Activated naive CD4-positive, alpha-beta T cell treated with anti-CD3 and anti-CD28 coated beads, Interleukin-2, amount 50 U/mL, for 16 hours (primary cell): ENCODE results near the gene HLX.

Experiments used
- DNase-seq: peaks from one replicate; pipeline ENCODE4 v3.0.0-alpha.2; 2020

HLX gene

DNA sequence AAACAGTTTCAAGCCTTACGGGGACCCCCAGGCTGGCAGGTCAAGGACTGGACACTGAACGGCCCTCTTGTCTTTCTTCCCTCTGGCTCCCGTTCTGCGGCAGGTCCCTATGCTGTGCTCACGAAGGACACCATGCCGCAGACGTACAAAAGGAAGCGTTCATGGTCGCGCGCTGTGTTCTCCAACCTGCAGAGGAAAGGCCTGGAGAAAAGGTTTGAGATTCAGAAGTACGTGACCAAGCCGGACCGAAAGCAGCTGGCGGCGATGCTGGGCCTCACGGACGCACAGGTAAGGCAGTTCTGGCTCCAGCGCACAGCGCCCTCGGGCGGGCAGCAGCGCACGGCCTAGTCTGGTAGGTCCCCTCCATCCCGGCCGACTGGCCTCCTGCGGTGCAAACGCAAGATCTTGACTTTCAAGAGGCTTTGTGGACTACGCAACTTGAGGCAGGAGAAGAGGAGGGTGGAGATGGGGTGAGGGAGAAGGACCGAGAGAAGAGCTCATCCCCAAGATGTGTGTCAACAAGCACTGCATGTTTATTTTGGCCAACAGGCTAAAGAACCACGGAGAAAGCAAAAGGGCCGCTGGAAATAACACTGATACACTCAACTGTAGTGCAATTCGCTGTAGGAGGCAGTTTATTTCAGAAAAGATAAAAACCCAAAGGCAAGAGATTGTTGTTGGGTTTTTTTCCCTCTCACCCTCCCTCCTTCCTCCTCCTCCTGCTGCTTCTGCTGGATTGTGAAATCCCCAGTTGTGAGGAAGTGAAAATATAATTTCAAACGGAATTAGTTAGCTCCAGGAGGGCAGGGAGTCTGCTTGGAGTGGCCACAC lies 3.0 kb downstream of the HLX start:
- no peak for DNase-seq

DNA sequence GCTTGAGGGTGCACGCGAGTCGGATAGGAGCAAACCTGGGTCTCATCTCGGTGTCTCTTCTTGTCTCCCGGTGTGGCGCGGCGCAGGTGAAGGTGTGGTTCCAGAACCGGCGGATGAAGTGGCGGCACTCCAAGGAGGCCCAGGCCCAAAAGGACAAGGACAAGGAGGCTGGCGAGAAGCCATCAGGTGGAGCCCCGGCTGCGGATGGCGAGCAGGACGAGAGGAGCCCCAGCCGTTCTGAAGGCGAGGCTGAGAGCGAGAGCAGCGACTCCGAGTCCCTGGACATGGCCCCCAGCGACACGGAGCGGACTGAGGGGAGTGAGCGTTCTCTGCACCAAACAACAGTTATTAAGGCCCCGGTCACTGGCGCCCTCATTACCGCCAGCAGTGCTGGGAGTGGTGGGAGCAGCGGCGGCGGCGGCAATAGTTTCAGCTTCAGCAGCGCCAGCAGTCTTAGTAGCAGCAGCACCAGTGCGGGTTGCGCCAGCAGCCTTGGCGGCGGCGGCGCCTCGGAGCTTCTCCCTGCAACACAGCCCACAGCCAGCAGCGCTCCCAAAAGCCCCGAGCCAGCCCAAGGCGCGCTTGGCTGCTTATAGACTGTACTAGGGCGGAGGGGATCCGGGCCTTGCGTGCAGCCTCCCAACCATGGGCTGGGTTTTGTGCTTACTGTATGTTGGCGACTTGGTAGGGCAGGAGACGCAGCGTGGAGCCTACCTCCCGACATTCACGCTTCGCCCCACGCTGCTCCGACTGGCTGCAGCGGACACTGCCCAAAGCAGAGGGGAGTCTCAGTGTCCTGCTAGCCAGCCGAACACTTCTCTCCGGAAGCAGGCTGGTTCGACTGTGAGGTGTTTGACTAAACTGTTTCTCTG lies 5.1 kb downstream of the HLX start:
- DNase-seq, result no peak

DNA sequence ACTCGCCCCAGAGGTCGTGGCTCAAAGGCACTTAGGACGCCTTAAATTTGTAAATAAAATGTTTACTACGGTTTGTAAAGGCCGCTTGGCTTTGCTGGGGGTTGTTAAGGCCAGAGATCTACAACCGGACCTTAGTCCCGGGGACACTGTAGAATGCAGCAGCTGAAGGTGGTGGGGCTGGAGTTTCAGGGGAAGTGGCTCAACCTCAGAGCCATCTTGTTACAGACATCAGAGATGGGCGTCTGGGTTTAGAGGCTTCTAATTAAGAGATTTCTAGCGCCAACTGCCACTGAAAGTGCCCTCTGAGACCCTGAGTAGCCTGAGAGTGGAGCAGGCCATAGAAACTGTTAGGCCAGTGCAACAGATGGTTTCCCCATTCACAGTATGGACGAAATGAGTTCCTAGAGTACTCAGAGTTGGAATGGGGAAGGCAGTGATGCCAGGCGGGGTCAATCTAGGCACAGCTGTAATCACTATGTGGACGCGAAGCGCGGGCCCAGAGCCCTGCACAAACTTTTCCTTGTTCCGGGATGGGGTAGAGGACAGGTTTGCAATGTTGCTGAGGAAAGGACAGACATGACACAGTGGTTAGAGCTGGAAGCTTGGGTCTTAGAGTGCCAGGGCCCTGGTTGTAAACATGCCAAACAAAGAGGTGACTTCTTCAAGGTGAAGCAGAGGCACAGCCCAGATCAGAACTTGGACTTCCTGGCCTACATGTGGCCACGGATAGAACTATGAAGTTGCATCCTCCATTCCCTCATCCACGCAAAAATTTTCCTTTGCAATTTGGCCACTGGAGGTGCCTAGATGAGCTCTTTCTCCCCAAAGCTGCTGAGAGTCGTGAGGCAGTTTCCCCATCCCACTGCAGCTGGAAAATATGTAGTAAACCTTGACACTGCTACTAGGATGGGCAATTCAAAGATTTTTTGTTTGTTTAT lies 6.0 kb downstream of the HLX start:
- DNase-seq, result no peak

DNA sequence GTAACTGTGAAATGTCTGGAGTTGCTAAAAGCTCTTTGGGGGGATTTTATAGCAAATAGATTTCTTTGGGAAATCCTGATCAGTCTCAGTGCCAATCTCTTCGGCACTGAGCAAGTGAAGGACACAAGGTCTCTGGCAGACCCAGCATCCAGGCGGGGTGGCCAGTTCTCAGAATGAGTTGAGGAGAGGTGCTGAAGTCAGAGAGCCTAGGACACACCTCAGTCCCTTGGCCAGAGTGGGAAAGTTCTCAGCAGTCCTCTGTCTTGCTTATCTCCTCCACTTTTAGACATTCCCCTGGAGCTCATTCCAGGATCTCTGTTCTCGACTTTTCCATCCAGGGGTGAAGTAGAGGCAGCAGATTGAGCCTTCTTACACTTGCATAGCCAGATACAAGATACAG lies 6.7 kb downstream of the HLX start:
- DNase-seq, result no peak

DNA sequence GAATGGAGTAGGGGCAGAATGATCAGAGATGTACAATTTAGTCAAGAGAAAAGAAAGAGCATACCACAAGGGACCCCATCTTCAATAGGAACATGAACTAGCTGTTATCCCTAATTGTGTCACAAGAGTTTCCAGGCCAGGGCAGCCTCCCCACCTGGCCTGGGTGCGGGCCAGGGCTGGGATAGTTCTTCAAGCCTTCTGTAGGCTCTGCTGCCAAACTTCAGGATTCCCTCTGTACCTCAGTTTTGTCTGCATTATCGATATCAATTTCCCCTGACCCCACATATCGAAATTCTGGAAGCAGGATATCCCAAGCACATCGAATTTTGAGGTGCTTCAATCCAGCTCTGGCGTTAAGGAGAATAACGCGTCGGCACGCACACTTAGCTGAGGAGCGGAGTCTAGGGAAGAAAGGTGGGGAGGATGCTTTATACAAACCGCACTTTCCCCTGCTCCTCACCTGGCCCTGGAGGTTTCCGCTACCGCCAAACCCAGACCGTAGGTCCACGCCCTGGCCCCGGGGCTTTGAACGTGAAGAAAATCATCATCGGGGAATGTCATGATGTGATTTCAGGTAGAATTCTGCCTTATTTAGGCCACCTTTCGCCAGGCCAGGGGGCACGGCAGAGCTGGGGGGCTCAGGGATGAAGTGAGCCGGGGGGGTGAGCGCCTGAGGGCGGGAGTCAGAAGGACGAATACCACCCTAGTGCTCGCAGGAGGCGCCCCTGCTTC lies 7.4 kb downstream of the HLX start:
- no peak for DNase-seq

DNA sequence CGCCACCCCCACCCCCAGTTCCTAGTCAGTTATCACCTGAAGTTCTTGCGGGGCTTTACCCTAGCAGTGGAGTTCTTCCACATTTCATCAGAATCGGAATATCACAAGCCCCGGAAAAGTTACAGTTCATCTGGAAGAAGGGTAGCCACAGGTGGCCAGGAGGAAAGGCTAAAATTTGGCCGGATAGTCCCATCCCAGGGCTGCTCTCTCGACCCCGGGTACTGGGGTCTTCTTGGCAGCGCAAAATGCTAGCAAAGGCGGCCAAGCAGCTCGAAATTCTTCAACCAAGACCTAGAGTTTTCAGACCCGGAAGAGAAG lies 7.9 kb downstream of the HLX start:
- no peak for DNase-seq

DNA sequence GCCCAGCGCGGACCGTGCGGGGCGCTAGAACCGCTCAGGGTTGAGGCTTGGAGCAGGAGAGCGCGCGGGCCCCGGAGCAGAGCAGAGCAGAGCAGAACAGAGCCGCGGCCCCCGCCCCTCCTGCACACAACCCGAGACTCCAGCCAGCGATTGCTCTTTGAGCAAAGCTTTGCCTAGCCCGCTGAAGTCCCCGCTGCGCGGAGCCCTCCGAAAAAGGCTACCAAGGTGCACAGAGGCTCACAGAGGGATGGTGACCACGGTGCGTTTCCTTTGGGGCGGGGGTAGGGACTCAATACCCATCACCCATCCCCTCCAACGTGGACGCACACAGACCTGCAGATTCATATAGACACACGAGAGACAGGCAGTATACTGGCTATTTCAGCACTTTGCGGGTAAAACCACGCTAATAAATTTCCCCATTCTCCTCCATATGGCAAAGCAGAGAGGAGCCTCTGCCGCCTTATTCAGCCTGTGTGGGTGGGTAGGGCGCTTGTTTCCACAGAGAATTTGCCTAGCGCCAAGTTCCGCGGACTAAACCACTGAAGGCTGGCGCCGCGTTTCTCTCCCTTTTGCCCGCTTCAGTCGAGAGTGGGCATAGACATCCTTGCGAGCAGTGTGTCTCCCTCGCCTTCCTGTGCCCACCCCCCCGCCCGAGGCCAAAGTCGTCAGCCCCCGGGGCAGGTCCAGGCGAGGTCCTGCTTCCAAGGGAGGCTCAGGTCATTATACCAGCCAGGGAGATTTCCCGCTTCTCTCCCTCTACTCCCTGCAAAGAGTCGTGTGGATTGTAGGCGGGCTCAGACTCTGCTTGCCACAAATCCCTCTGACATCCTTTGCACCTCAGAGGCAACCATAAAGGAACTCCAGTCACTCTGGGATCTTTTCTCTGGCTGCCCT lies 8.5 kb downstream of the HLX start:
- no peak for DNase-seq

DNA sequence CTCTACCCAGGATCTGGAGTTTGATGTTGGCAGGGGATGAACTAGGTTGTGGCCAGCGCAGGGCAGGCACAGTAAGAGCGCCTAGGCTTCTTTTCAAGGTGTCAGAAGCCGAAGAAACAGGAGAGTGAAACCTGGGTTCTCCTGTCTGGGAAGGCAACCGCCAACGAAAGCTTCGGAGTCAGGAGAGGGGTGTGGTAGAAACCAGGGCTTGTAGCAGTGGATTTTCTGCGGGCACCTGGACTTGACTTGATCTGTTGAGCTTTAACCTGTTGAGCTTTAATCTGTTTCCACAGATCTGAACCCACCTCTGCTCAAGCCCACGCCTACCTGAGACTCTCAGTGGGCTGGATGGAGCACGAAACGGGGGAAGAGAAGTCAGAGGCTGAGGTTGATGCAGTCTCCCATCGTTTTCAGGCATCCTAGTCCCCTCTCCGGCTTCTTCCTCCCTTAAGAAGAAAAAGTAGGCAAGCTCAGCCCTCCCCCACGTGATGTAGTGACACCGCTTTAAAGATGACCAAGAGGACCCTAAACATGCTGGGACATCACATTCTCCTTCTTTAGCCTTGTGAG lies 9.3 kb downstream of the HLX start:
- DNase-seq, result no peak

DNA sequence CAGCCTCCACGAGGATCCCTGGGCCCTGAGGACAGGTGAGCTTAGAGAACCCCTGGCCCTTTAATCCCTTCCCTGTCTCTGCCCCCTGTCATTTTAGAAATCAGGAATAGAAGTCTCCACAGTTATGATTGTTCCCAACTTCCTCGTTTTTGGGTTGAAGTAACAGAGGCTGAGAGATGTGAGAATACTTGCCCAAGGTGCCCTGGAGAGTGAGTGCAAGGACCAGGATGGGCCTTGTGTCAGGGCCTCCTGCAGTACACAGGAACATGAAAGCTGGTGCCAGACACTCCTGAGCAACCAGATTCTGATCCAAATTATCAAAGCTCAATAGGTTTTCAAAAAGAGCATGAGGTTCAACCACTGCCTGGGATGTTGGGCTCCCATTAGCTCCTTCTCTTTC lies 10.1 kb downstream of the HLX start:
- DNase-seq, result no peak

DNA sequence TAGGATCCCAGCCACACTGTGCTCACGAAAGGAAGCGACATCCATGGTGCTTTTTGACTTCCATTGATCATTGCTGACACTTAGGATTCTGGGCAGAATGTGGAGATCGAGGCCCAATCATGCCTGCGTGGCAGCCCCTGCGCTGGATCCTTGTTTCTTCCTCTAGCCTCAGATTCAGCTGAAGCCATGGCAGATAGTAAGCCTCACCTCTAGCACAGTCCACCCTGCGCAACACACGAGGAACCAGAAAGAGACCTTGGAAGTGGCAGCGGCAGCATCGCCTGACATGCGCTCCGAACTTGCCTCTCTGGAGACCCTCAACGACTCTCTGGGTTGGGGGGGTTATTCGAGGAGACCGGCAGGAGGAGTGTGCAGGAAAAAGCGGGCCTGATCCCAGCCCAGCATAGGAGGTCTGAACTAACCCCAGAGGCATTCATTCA lies 10.6 kb downstream of the HLX start:
- DNase-seq, result no peak

DNA sequence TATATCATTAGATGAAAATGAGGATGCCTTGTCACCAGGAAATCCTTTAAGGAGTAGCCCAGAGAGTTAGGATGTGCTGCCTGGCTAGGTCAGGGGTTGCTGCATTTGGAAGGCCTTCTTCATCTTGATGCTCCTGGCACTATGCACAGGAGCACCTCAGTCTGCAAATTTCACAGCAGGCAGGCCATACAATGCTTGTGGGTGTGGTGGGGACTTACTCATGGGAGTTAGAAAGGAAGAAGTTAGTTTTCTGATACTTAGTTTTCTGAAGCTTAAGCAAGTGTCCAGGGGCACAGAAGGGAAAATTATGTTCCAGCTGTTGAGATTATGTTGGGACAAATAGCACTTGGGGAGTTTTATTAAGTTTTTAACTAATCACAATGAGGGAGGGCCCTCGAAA lies 11.4 kb downstream of the HLX start:
- DNase-seq, result no peak

DNA sequence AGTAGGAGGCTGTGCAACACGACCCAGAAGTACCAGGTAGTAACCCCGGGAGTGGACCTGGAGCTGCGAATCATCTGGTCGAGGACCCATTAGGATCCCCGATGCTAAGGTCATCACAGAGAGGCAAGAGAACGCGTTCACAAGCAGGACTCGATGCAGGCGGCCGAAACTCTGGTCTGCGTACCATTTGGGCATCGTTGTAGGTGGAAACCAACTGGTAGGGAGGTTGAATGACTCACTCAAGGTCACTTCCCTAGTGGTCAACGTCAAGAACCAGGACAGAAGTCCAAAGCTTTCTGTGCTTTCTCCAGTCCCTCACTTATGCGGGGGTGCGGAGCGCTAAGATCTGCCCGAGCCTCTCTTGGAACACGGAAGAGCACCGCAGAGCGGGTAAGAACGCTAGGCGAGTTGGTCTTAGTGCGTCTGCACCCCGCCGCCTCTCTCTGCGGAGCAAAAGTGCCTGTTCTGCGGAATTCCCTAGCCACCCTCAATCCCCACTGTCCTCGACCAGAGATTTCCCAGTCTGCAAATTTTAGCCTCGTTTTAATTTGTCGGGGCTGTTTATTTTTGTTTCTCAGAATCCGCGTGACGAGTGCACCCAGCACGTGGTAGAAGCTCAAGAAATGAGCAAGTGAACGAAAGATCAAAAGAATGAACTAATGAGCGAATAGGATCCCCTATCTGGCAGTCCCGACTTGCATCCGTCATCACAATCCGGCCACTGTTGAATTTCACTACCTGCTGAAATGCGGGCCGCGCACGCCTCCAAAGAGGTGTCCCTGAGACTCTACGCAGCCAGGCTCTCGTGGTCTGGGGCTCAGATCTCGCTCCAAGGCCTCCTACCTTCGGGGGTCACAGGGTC lies 12.2 kb downstream of the HLX start:
- DNase-seq, result no peak

DNA sequence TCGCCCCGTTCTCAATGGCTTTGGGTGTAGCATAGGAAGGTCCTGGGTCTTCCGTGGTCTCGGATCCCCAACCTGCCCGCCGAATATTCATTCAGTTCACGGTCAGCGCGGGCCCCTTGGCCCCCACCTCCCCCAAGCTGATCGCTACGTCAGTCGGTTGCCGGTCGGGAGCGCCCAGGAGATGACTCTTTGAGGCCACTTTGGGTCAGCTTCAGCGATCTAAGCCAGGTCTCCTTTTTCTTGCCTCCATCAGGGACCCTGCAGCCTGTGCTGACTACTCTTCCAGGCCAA lies 12.8 kb downstream of the HLX start:
- DNase-seq, result no peak

DNA sequence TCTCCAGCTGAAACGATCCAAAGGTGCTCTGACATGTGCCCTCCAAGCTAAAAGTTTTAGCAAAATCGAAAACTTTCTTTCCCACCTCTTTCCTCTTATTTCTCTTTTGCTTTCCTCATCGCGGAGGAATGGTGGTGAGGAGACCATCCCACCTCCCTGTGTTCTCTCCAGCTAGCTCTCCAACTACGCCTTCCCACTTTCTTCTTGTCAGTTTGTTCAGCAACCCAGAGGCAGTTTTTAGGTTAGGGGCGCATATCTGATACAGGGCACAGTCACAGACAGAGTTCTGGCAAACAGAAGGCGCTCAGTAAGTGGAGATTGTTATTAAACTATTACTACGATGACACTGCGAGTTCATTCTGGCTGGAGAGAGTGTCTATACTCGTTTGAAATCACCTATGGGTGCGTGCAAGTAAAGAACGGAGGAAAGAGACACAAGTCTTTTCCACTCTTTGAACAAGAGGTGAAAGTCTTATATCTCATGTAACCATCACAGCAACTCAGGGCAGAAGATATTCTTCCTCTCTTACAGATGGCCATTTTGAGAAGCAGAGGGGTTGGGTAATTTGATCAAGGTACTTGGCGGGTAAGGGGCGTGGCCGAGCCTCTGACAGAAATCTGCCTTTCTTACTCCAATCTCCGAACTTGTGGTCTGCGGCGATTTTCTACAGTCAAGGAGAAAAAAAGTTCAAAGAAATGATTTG lies 13.9 kb downstream of the HLX start:
- DNase-seq, result no peak

DNA sequence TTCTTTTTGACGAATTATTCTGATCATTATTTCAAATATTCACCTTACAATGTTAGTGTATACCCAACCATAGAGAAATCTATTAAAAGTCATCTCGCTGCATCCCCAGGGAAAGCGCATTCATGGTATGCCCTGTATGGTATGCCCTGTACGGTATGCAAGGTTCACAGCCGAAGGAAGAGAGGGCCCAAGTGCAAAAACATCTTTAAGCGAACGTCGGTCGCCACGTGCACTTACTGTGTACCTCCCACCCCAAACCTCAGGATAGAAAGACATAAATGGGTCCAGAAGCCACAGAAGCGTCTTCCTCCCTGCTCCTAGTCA lies 14.4 kb downstream of the HLX start:
- DNase-seq, result no peak

DNA sequence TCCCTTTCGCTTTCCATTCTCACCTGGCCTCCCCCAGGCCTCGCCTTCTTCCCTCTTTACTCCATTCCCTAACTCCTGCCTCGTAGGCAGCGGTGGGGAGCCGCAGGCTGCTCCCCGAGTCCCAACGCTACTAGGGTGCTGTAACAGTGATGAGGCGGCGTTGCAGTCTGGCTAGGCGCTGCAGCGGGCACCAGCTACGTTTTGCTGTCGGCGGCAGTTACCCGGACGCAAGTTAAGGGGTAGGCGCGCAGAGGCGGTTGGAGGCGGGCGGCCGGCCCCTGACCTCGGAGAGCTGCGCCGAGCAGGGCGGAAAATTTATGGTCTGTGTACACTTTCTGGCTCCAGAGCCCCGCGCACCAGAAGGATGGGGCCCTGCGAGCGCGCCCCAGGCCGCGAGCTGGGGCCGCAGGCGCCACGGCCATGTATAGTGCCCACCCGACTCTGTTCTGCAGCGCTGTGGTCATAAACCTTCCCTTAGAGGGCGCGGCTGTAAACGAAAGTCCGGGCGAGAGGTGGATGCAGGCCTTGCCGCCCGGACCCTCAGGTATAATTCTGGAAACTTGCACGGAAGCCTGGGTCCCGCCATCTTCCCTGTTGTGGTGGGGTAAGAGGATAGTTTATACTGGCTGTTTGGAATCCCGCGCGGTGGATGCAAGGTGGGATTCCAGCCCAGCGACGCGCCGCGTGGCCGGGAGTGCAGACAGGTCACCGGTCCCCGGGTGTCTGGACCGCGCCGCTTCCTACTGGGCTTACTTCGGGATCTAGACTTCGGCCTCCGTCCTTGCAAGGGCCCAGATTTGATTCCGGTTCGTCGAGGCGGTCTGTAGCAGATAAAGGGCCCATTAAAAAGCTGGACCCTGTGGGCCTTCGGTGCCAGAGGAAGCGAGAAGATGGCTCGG lies 15.0 kb downstream of the HLX start:
- no peak for DNase-seq

DNA sequence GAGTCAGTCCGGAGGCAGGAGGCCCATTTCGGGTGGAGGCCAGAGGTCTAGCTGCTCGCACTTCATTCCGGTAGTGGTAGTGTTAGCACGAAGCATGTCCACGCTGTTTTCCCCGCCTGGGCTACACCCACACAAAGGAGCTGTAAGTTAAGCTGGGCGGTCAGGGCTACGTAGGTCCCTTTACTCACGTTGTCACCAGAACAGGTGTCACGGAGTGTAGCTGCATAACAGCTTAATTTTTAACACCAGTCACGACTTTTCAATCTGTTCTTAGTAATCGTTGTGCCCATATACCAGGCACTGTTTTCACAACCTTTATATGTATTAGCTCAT lies 15.6 kb downstream of the HLX start:
- DNase-seq, result no peak

DNA sequence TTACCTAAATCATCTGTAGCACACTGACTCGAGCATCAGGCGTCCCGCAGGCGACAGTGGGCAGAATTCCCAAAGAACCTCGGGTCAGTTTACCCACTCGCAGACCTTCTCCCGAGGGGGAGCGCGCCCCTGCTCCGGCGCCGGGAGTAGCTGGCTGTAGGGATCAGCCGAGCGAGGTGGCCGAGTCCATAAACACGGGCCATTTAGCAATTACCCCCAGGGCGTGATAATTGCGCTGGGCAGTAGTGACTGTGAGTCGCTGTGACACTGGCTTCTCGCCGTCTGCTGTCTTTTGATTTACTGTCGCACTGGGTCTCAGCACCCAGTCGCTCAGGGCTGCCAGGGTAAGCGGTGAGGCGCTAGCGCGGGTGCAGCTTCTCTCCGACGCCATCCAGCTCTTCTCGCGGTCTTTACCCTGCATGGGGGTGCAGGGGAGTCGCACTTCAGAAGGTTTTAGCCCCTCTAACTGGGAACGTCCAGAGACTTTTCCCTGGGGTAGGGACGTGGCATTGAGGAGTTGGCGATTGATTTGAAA lies 16.2 kb downstream of the HLX start:
- no peak for DNase-seq

DNA sequence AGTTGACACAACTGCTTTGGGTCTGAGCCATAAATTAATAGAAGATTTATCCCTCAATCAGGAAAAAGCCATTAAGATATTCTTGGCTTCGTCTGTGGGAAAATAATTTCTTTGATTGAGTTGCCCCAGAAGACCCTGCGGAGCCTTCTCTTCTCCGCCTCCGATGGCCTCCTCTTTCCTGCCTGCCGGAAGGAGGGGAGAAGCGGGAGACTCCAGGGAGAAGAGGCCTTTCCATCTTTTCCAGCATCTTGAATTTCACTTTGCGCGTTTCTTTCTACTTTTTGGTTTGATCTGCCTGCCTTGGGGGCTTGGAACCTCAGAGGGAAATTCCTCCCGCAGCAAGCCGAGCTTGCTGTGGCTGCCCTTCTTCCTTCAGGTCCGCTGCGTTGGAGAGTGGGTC lies 16.8 kb downstream of the HLX start:
- no peak for DNase-seq
